GM12878 (cell line): ENCODE results near the gene PDE6B. TPM values are rescaled to one million over a fixed set of nuclear protein-coding genes. Genes with fewer than 3 reads are reported as not detected.

Experiments
- BHLHE40 ChIP-seq, 2 experiments: fragments of 450-650 bp in 1 of 2; IDR thresholded peaks; 2 replicates each; pipeline ENCODE4 v1.6.1; 2011 to 2017; ENCODE audit warnings: low read depth in 2 of 2, borderline replicate concordance in 1 of 2, improper control_type of control experiment in 1 of 2, low read length in 1 of 2, mild to moderate bottlenecking in 1 of 2
- ETV6 ChIP-seq, 2 experiments: fragments of 450-650 bp in 1 of 2; IDR thresholded peaks in 1 of 2; conservative IDR thresholded peaks in 1 of 2; 2 replicates each; pipeline ENCODE4 v1.6.1; 2014; ENCODE audit warnings: antibody characterized with exemption in 1 of 2, borderline replicate concordance in 1 of 2, low read depth in 1 of 2, mild to moderate bottlenecking in 1 of 2, moderate library complexity in 1 of 2
- HDGF ChIP-seq: fragments of 450-650 bp; IDR thresholded peaks from 2 replicates; pipeline ENCODE4 v1.6.1; 2016; ENCODE audit warnings: antibody characterized with exemption
- MTA3 ChIP-seq: IDR thresholded peaks from 2 replicates; pipeline ENCODE4 v1.6.1; 2012; ENCODE audit warnings: low read length, inconsistent platforms, borderline replicate concordance
- NBN ChIP-seq: fragments of 450-650 bp; IDR thresholded peaks from 2 replicates; pipeline ENCODE4 v1.6.1; 2016
- NFXL1 ChIP-seq: fragments of 450-650 bp; IDR thresholded peaks from 2 replicates; pipeline ENCODE4 v1.6.1; 2017; ENCODE audit warnings: antibody characterized with exemption, mild to moderate bottlenecking, borderline replicate concordance
- SIN3A ChIP-seq: IDR thresholded peaks from 2 replicates; pipeline ENCODE4 v1.6.1; 2012; ENCODE audit warnings: low read depth, low read length, improper control_type of control experiment
- SP1 ChIP-seq: IDR thresholded peaks from one replicate; pipeline ENCODE4 v1.6.1; 2011; ENCODE audit warnings: low read depth, low read length
- STAT1 ChIP-seq: fragments of 450-650 bp; conservative IDR thresholded peaks from 2 replicates; pipeline ENCODE4 v1.6.1; 2014; ENCODE audit warnings: antibody characterized with exemption, mild to moderate bottlenecking
- SUPT20H ChIP-seq: IDR thresholded peaks from 2 replicates; pipeline ENCODE4 v1.6.1; 2011; ENCODE audit warnings: low read depth, mild to moderate bottlenecking, low read length, moderate library complexity, borderline replicate concordance; ENCODE audit not compliant: control insufficient read depth
- TAF1 ChIP-seq: IDR thresholded peaks from 2 replicates; pipeline ENCODE4 v1.6.1; 2011; ENCODE audit warnings: mild to moderate bottlenecking, low read depth, low read length, borderline replicate concordance
- TCF12 ChIP-seq: IDR thresholded peaks from 2 replicates; pipeline ENCODE4 v1.6.1; 2011; ENCODE audit warnings: low read depth, mild to moderate bottlenecking, low read length
- TCF7 ChIP-seq: IDR thresholded peaks from 2 replicates; pipeline ENCODE4 v1.6.1; 2014; ENCODE audit warnings: antibody characterized with exemption, borderline replicate concordance
- ZNF274 ChIP-seq: IDR thresholded peaks from one replicate; pipeline ENCODE4 v1.8.0; 2011; ENCODE audit not compliant: insufficient read length, insufficient read depth
- ZNF622 ChIP-seq: fragments of 450-650 bp; IDR thresholded peaks from 2 replicates; pipeline ENCODE4 v1.6.1; 2017; ENCODE audit warnings: mild to moderate bottlenecking, inconsistent platforms
- polyA plus RNA-seq, 11 experiments: library from polyadenylated mRNA; depleted of rRNA in 4 of 11; unstranded in 6 of 11; stranded (reverse) in 5 of 11; fragments of >200 nt; fragmentation: Nextera tagmentation in 4 of 11; fragmentation: Illumina TruSeq in 1 of 11; extraction: Ambion mirVana in 4 of 11; extraction: Trizol in 1 of 11; gene quantifications; 1 replicate in 1 of 11; 2 replicates in 10 of 11; pipeline versions ENCODE4 v1.2.1 to v1.2.3, GENCODE V29; 2011 to 2016; ENCODE audit warnings: inconsistent platforms in 2 of 11, missing spikeins in 2 of 11, low read depth in 1 of 11
- total RNA-seq, 4 experiments: library from RNA; depleted of rRNA in 3 of 4; stranded (reverse); fragments of >200 nt in 3 of 4; fragmentation: Illumina TruSeq in 1 of 4; extraction: Trizol in 1 of 4; gene quantifications; 2 replicates each; pipeline versions ENCODE4 v1.2.1 to v1.2.3, GENCODE V29; 2013 to 2021
- TF ChIP-seq, protein P1 (sequence below): fragments of 450-650 bp; conservative IDR thresholded peaks from 2 replicates; pipeline ENCODE4 v1.6.1; 2017; ENCODE audit warnings: mild to moderate bottlenecking, moderate library complexity
- TF ChIP-seq, protein P2 (sequence below): fragments of 450-650 bp; IDR thresholded peaks from 2 replicates; pipeline ENCODE4 v1.6.1; 2017; ENCODE audit warnings: mild to moderate bottlenecking
- TF ChIP-seq, protein P3 (sequence below), 3 experiments: IDR thresholded peaks in 2 of 3; conservative IDR thresholded peaks in 1 of 3; 2 replicates each; pipeline ENCODE4 v1.5.1; 2011; ENCODE audit warnings: low read depth in 3 of 3, low read length in 3 of 3, mild to moderate bottlenecking in 3 of 3, control low read depth in 2 of 3, moderate library complexity in 2 of 3, inconsistent platforms in 1 of 3, mixed read lengths in 1 of 3; ENCODE audit not compliant: control insufficient read depth in 2 of 3, insufficient read depth in 1 of 3; ENCODE audit errors: extremely low read depth in 1 of 3
- TF ChIP-seq, protein P4 (sequence below): IDR thresholded peaks from 2 replicates; pipeline ENCODE4 v1.6.1; 2012; ENCODE audit warnings: low read depth, low read length, improper control_type of control experiment
- TF ChIP-seq, protein P5 (sequence below): IDR thresholded peaks from 2 replicates; pipeline ENCODE4 v1.6.1; 2011; ENCODE audit warnings: borderline replicate concordance, low read depth, mild to moderate bottlenecking, moderate library complexity, low read length; ENCODE audit not compliant: insufficient read depth, poor library complexity, severe bottlenecking

Gene PDE6B
- total and polyA plus RNA-seq, 10 of the 15 experiments (the other 5 are each of a cell fraction or from before 2014, with no cell fraction given) = 2.6 to 6.4 (median 3.8) TPM

DNA sequence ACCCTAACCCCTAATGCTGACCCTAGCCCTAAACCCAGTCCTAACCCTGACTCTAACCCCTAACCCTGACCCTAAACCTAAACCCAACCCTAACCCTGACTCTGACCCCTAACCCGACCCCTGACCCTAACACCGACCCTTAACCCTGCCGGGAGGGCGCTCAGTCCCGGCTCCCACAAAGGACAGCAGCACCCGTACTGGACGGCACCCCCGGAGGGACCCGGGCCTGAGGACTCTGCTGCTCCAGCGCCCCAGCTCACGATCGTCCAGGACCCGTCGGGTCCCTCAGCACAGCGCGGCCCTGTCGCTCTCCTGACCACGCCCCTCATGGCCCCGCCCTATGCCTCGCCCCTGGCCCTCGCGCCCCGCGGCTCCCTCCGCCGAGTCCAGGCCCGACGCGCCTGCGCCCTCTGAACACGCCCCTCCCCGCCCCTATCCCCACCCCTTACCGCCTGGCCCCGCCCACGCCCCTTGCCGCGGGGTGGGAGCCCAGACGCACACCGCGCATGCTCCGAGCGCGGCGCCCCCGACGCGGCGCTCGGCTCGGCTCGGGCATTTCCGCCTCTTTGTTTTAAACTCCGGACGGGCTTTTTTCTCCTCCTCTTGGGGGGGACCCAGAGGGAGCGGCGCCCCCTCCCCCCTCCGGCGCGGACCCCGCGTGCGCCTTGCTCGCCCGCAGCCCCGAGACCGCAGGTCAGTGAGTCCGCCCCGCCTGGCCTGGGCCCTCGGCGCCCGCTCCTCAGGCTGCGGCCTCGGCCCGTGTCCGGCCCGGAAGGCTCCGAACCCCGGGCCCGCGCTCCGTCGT is 80.1 kb downstream of the PDE6B start, which contains the start of gene PCGF3 (continued):
- TF ChIP-seq, protein P1, sequence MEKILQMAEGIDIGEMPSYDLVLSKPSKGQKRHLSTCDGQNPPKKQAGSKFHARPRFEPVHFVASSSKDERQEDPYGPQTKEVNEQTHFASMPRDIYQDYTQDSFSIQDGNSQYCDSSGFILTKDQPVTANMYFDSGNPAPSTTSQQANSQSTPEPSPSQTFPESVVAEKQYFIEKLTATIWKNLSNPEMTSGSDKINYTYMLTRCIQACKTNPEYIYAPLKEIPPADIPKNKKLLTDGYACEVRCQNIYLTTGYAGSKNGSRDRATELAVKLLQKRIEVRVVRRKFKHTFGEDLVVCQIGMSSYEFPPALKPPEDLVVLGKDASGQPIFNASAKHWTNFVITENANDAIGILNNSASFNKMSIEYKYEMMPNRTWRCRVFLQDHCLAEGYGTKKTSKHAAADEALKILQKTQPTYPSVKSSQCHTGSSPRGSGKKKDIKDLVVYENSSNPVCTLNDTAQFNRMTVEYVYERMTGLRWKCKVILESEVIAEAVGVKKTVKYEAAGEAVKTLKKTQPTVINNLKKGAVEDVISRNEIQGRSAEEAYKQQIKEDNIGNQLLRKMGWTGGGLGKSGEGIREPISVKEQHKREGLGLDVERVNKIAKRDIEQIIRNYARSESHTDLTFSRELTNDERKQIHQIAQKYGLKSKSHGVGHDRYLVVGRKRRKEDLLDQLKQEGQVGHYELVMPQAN = peak; percentile 68
- TF ChIP-seq BHLHE40 (IDR thresholded peaks at IDR 0.05; ENCODE audit: borderline replicate concordance in 1 of 2, low read depth in 2 of 2, low read length in 1 of 2) (peak in 1 of 2 experiments; percentile 56; a peak in 2 of 4 replicates), NBN (no peak; the same call in 1 of the 2 replicates), SUPT20H (no peak), MTA3 (no peak), ETV6 (conservative IDR thresholded peaks at IDR 0.05 in 1 of 2, IDR thresholded peaks at IDR 0.05 in 1 of 2; ENCODE audit: borderline replicate concordance in 1 of 2, low read depth in 1 of 2) (no peak), HDGF (peak; percentile 95), TAF1 (peak; percentile 26; the same call in 1 of the 2 replicates), TCF12 (no peak), TCF7 (no peak), ZNF622 (no peak), NFXL1 (no peak), STAT1 (no peak), SIN3A (no peak), ZNF274 (no peak), SP1 (peak; percentile 41)
- TF ChIP-seq, protein P2, sequence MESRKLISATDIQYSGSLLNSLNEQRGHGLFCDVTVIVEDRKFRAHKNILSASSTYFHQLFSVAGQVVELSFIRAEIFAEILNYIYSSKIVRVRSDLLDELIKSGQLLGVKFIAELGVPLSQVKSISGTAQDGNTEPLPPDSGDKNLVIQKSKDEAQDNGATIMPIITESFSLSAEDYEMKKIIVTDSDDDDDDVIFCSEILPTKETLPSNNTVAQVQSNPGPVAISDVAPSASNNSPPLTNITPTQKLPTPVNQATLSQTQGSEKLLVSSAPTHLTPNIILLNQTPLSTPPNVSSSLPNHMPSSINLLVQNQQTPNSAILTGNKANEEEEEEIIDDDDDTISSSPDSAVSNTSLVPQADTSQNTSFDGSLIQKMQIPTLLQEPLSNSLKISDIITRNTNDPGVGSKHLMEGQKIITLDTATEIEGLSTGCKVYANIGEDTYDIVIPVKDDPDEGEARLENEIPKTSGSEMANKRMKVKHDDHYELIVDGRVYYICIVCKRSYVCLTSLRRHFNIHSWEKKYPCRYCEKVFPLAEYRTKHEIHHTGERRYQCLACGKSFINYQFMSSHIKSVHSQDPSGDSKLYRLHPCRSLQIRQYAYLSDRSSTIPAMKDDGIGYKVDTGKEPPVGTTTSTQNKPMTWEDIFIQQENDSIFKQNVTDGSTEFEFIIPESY = no peak
- TF ChIP-seq, protein P3, sequence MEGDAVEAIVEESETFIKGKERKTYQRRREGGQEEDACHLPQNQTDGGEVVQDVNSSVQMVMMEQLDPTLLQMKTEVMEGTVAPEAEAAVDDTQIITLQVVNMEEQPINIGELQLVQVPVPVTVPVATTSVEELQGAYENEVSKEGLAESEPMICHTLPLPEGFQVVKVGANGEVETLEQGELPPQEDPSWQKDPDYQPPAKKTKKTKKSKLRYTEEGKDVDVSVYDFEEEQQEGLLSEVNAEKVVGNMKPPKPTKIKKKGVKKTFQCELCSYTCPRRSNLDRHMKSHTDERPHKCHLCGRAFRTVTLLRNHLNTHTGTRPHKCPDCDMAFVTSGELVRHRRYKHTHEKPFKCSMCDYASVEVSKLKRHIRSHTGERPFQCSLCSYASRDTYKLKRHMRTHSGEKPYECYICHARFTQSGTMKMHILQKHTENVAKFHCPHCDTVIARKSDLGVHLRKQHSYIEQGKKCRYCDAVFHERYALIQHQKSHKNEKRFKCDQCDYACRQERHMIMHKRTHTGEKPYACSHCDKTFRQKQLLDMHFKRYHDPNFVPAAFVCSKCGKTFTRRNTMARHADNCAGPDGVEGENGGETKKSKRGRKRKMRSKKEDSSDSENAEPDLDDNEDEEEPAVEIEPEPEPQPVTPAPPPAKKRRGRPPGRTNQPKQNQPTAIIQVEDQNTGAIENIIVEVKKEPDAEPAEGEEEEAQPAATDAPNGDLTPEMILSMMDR (IDR thresholded peaks at IDR 0.05 in 2 of 3, conservative IDR thresholded peaks at IDR 0.05 in 1 of 3; ENCODE audit: control insufficient read depth in 2 of 3, extremely low read depth in 1 of 3, insufficient read depth in 1 of 3, low read depth in 3 of 3, low read length in 3 of 3) = no peak
- TF ChIP-seq, protein P4, sequence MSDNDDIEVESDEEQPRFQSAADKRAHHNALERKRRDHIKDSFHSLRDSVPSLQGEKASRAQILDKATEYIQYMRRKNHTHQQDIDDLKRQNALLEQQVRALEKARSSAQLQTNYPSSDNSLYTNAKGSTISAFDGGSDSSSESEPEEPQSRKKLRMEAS = peak; percentile 31; the same call in 1 of the 2 replicates
- TF ChIP-seq, protein P5, sequence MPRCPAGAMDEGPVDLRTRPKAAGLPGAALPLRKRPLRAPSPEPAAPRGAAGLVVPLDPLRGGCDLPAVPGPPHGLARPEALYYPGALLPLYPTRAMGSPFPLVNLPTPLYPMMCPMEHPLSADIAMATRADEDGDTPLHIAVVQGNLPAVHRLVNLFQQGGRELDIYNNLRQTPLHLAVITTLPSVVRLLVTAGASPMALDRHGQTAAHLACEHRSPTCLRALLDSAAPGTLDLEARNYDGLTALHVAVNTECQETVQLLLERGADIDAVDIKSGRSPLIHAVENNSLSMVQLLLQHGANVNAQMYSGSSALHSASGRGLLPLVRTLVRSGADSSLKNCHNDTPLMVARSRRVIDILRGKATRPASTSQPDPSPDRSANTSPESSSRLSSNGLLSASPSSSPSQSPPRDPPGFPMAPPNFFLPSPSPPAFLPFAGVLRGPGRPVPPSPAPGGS = no peak
